HT-29 (cell line): ENCODE measurements around the gene HTR3D. TPM values are rescaled to one million over a fixed set of nuclear protein-coding genes. Genes with fewer than 3 reads are reported as not detected.
"Not testable (repeated sequence)": the region's sequence is repeated elsewhere in the genome, so short reads cannot be mapped to it uniquely, and the experiment has no call there.

ENCODE experiments used
- DNase-seq: peaks from one replicate; pipeline ENCODE4 v3.0.0-alpha.2; 2015; ENCODE audit warnings: low spot score
- small RNA-seq: library from RNA; depleted of rRNA; stranded (forward); fragments of <200 nt; gene quantifications from one replicate; pipeline ENCODE3, GENCODE V24; 2014
- total RNA-seq: library from RNA; depleted of rRNA; stranded (reverse); fragments of >200 nt; shearing (Covaris generic); gene quantifications from 2 replicates; pipeline ENCODE4 v1.2.3, GENCODE V29; 2014; rRNA removed

The HTR3D gene
- total RNA-seq, 1 experiment from 2014 or later, result not detected

DNA sequence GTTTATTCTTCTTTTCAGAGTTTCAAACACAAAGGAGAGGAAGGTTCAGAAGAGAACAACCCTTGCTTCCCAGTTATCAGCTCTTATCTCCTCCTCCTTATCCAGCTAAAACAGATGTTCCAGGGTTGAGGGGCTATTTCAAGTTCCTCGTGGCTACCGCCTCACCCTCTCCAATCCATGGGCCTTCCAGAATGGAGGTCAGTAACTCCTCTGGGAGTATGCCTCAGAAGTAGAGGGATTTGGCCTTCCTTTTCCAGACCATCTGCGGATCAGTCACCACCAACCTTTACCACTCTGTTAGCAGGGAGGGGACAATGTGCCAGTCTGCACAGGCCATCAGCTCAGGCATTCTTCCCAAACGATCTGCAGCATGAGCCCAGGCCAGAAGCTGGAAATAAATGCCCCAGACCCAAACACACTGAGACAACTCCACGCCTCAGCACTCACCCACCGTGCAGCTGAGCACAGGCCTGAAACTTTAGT is 36.1 kb downstream of the HTR3D start:
- no peak for DNase-seq

DNA sequence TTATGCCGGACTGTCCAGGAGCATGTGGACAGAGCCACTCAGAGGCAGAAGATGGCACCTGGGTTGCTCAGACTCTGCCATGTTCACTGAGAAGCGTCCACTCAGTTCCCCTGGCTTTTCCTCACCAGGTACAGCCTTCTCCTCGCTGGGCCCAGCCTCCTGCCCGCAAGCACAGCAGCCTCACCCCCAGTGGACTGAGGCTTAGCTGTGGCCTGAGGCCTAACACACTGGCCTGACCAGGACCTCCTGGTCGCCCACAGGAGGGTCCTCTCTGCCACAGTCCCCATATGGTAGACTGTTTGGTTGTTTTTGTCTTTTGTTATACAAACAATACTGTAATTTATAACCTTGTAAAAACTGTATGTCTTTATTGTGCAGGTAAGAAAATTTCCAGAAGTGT is 36.8 kb downstream of the HTR3D start:
- DNase-seq, result no peak

DNA sequence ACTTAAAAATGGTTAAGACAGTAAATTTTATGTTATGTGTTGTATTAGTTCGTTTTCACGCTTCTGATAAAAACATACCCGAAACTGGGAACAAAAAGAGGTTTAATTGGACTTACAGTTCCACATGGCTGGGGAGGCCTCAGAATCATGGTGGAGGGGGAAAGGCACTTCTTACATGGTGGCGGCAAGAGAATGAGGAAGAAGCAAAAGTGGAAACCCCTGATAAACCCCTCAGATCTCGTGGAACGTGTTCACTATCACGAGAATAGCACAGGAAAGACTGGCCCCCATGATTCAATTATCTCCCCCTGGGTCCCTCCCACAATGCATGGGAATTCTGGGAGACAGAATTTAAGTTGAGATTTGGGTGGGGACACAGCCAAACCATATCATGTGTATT is 39.6 kb downstream of the HTR3D start:
- DNase-seq, result not testable (repeated sequence)

DNA sequence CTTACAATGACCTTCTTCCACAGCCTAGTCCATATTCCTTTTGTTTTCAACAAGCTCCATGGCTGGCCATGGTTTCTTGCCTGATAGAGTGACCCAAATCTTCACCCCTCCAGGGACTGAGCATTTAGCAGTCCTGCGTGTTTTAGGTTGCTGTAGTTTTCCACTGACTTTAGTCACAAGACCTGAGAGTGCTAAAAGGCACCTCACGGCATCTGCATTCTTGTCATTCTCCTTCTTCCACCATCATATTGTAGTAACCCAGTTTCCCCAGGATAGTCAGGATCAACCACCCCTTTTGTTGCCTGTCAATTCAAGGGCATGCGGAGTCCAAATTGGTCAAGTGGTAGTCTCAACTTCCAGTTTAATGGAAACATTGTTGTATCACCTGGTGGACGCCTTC is 42.1 kb downstream of the HTR3D start:
- no peak for DNase-seq

DNA sequence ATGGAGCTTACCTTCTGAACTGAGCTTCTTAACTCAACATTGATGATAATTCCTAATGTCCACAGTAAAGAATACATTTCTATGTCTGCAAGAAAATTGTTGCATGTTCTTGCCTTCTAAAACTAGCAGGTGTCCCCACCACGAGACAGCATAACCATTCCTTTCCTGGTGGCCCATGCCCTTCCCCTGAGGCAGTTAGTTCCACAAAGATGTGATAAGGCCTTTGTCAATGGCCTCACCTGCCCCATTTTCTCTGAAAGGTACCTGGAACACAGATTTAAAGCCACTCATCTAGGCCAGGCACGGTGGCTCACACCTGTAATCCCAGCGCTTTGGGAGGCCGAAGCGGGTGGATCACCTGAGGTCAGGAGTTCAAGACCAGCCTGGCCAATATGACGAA is 44.4 kb downstream of the HTR3D start:
- DNase-seq, result no peak

DNA sequence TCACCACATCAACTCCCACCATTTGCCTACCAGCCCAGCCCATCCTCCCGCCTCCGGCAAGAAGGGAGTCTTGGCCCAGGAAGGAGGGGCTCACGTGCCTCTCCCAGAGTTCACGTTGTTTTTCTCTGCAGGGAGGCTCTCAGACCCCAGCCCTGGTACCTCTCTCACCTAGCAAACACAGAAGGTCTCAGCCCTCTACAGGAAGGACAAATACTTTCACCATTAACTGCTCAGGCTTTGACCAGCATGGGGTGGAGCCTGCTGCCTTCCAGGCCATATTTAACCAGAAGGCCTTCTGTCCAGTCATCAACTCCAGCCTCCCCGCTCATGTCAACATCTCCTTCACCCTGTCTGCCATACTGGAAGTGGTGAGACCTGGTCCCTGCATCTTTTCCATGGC is 46.3 kb downstream of the HTR3D start:
- no peak for DNase-seq

DNA sequence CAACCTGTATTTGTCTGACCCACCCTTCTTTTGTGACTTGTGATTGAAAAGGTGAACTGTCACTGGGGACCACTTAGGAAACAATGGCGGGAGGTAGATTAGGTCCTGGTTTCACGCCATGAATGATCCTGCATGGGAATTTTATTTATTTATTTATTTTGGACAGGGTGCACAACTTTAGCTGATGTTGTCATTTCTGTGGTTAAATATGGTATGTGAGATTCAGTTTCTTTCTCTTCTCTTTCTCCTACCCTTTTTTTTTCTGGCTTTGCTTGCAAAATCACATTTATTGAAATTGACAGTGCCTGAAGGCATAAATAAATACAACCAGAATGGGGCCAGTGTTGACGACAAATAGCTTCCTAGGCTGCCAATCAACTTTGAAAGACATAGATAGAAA is 47.3 kb downstream of the HTR3D start:
- DNase-seq, result no peak

DNA sequence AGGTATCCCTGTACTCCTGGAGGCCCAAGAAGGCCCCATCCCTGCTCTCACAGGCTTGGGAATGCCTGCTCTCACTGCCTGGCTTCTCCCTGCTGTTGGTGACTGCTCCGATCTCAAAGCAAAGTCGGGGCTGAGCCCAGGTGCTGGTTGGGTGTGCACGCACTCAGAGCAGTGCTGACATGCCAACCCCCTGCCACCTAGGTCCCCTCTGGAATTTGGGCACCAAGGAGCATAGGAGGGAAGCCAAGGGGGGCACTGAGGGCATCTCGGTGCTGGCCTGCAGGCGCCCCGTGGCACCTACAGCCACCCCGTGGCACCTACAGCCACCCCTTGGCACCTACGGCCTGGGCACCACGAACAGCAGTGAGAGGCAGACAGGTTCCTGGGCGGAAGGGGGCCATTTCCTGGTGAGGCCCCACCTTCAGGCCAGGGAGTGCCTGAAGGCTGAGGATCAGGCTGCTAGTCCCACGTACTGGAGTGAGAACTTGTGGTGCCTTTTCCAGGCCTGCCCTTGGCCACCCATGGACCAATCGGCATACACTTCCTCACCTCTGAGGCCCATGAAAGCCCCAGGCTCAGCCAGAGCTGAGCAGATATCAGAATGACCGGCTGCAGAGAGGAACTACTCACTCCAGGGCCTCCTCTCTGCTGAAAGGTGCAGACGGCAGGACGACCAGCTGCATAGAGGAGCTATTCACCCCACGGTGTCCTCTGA is 49.7 kb downstream of the HTR3D start:
- no peak for DNase-seq

DNA sequence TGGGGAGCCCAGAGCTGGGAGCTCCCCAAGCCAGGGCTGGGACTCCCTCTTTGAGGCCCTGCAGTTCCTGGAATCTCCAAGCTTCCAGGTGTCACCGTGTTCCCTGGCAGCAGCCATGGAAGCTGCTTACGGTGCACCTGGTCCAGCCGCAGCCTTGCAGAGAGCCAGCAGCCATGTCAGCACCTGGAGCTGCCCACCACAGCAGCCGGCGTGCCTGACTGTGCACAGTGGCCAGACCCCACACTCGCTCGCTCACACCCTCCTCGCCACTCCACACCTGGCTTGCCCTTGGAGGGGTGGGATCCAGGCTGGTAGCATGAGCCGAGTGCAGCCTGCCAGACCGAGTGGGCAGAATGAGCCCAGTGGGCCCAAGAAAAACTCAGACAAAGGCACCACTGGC is 50.5 kb downstream of the HTR3D start:
- no peak for DNase-seq

DNA sequence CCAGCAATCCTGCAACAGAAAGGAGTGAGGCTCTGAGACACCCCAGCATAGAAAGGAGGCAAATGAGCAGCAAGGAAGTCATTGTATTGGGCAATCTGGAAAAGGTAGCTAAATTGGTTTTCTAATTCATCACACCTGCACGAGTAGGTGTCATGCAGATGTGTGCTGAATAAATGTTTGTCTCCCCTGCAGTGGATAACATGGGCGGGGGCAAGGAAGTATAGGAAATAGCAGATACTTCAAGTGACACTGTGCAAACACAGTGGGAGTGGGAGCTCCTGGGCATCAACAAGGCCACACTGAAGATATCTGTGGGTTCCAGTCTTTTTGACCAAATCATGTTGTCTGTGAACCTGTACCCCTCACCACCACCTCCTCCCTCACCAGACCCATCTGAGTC is 50.9 kb downstream of the HTR3D start:
- no peak for DNase-seq

DNA sequence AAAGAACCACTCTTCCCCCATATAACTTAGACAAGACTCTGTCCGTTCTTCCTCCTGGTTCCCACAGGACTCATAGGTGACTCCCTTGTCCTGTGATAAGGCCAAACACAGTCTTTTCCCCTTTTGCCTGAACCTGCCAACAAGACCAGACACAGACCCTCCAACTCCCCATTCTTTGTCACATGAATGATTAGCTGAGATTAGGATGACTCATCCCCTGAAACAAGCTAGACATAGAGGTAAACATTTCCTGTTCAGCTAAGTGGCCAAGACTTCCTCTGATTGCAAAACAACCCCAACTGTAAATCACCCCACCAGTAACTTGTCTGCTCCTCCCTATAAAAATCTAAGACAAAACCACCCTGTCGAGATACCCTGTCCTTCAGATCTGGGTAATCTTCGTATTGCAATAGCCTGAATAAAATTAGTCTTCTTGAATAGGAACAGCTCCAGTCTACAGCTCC is 53.9 kb downstream of the HTR3D start:
- no peak for DNase-seq

Small RNA genes lying within 50 kb of the gene (small RNA-seq; reads per million reads assigned to genes)
- not detected for gene RF00019

Other genes with a start within 250 kb of the HTR3D start
- 5.4 and 10.4 TPM in 2 replicates for gene MAP6D1, start 206.2 kb upstream of the HTR3D start, total RNA-seq
- gene PARL, start 146.9 kb upstream of the HTR3D start, total RNA-seq, result 45.2 and 45.9 TPM in 2 replicates
- gene ABCC5, start 13.9 kb upstream of the HTR3D start, total RNA-seq, result 3.7 and 4.8 TPM in 2 replicates
- gene HTR3C, start 21.3 kb downstream of the HTR3D start, total RNA-seq, result not detected in 2 replicates
- gene HTR3E, start 65.3 kb downstream of the HTR3D start, total RNA-seq, result not detected in 2 replicates
- 36.2 and 44.8 TPM in 2 replicates for gene EIF2B5, start 103.6 kb downstream of the HTR3D start, total RNA-seq
- gene DVL3, start 123.6 kb downstream of the HTR3D start, total RNA-seq, result 75.1 and 83.9 TPM in 2 replicates
- 280 and 309 TPM in 2 replicates for gene AP2M1, start 143.1 kb downstream of the HTR3D start, total RNA-seq
- 42.3 and 51.3 TPM in 2 replicates for gene ABCF3, start 154.5 kb downstream of the HTR3D start, total RNA-seq
- 0.63 and 1.4 TPM in 2 replicates for gene VWA5B2, start 197.8 kb downstream of the HTR3D start, total RNA-seq
- gene ALG3, start 217.2 kb downstream of the HTR3D start, total RNA-seq, result 103 and 117 TPM in 2 replicates
- gene EEF1AKMT4, start 217.9 kb downstream of the HTR3D start, total RNA-seq, result 17.7 and 19.4 TPM in 2 replicates
- 0.13 TPM in 1 of 2 replicates, not detected in the other for gene CAMK2N2, start 229.8 kb downstream of the HTR3D start, total RNA-seq
- not detected in 2 replicates for gene ECE2, start 244.3 kb downstream of the HTR3D start, total RNA-seq